Fibroblast of lung (primary cell): ENCODE data around the gene C2CD4B. TPM values are rescaled to one million over a fixed set of nuclear protein-coding genes. Genes with fewer than 3 reads are reported as not detected.

Source experiments
- DNase-seq, 2 donors: peaks; one replicate each; pipeline versions ENCODE4 v3.0.0 to v3.0.0-alpha.2; 2010; ENCODE audit warnings: low read depth in 2 of 2
- H2AFZ ChIP-seq: 2 replicates; pipeline ENCODE4 v1.5.1; 2012; ENCODE audit warnings: low read length, control low read depth, inconsistent platforms
- H3K27ac ChIP-seq: 2 replicates; pipeline ENCODE4 v1.5.1; 2011; ENCODE audit warnings: low read length, control low read depth; ENCODE audit not compliant: insufficient read depth
- H3K27me3 ChIP-seq: 2 replicates; pipeline ENCODE4 v1.5.1; 2011; ENCODE audit warnings: mild to moderate bottlenecking, low read length; ENCODE audit not compliant: control insufficient read depth, insufficient read depth
- H3K36me3 ChIP-seq: 2 replicates; pipeline ENCODE4 v1.5.1; 2011; ENCODE audit warnings: low read length; ENCODE audit not compliant: control insufficient read depth, insufficient read depth
- H3K4me1 ChIP-seq: 2 replicates; pipeline ENCODE4 v1.5.1; 2011; ENCODE audit warnings: low read length; ENCODE audit not compliant: control insufficient read depth, insufficient read depth; ENCODE audit errors: extremely low read depth
- H3K4me2 ChIP-seq: 2 replicates; pipeline ENCODE4 v1.5.1; 2011; ENCODE audit warnings: low read length, control low read depth; ENCODE audit not compliant: insufficient read depth; ENCODE audit errors: extremely low read depth
- H3K4me3 ChIP-seq, 4 experiments: fragments of 200-600 bp in 1 of 4; sonication (generic) in 1 of 4; replicated peaks in 1 of 4; 2 replicates each; pipeline ENCODE4 v1.5.1; 2011 to 2016; ENCODE audit warnings: low read length in 4 of 4, low read depth in 3 of 4, mild to moderate bottlenecking in 3 of 4, control low read depth in 2 of 4, inconsistent platforms in 1 of 4, mixed read lengths in 1 of 4; ENCODE audit not compliant: insufficient read depth in 1 of 4; ENCODE audit errors: control extremely low read depth in 1 of 4
- H3K79me2 ChIP-seq: 2 replicates; pipeline ENCODE4 v1.5.1; 2012; ENCODE audit warnings: mild to moderate bottlenecking, low read length, inconsistent platforms; ENCODE audit not compliant: control insufficient read depth, insufficient read depth
- H3K9ac ChIP-seq: 2 replicates; pipeline ENCODE4 v1.5.1; 2011; ENCODE audit warnings: mild to moderate bottlenecking, low read length, control low read depth; ENCODE audit not compliant: insufficient read depth
- H3K9me3 ChIP-seq: 2 replicates; pipeline ENCODE4 v1.5.1; 2012; ENCODE audit warnings: low read depth, low read length; ENCODE audit not compliant: control insufficient read depth, insufficient read depth
- H4K20me1 ChIP-seq: 2 replicates; pipeline ENCODE4 v1.5.1; 2011; ENCODE audit warnings: low read length; ENCODE audit not compliant: control insufficient read depth, insufficient read depth; ENCODE audit errors: extremely low read depth
- CTCF ChIP-seq, 2 donors: IDR thresholded peaks in 1 of 2; conservative IDR thresholded peaks in 1 of 2; 1 replicate in 1 of 2; 2 replicates in 1 of 2; pipeline ENCODE4 v1.5.1; 2011 to 2012; ENCODE audit warnings: low read length in 2 of 2, control low read depth in 1 of 2, inconsistent platforms in 1 of 2, low read depth in 1 of 2, mild to moderate bottlenecking in 1 of 2
- EZH2 ChIP-seq: IDR thresholded peaks from 2 replicates; pipeline ENCODE4 v1.5.1; 2012; ENCODE audit warnings: low read length, control low read depth, mild to moderate bottlenecking; ENCODE audit errors: missing control alignments
- polyA plus RNA-seq, 2 donors: library from polyadenylated mRNA; depleted of rRNA in 1 of 2; stranded (reverse) in 1 of 2; unstranded in 1 of 2; fragments of >200 nt; gene quantifications; 2 replicates each; pipeline ENCODE4 v1.2.1, GENCODE V29; 2011 to 2012; ENCODE audit warnings: missing spikeins in 1 of 2
- total RNA-seq: library from RNA; depleted of rRNA; stranded (reverse); fragments of >200 nt; gene quantifications from 2 replicates; pipeline ENCODE4 v1.2.1, GENCODE V29; 2014

Gene C2CD4B
- total and polyA plus RNA-seq, 2 donors (not counting 1 experiment from before 2014, with no cell fraction given) = not detected

GRCh38 chr15:62150445-62150844, 14.6 kb downstream of the C2CD4B start:
- Histone ChIP-seq H3K4me1 (no peaks in the 10 kb centered on the region), H3K27me3 (peaks cover 2% of the 10 kb centered on the region), H2AFZ (no peak overlapping the region), H4K20me1 (no peaks in the 10 kb centered on the region), H3K27ac (no peak overlapping the region), H3K36me3 (no peaks in the 10 kb centered on the region), H3K9me3 (no peaks in the 10 kb centered on the region), H3K4me3 (no peak overlapping the region), H3K4me2 (no peak overlapping the region), H3K9ac (no peak overlapping the region), H3K79me2 (no peaks in the 10 kb centered on the region)
- TF ChIP-seq CTCF (conservative IDR thresholded peaks at IDR 0.05 in 1 of 2, IDR thresholded peaks at IDR 0.05 in 1 of 2; ENCODE audit: low read depth in 1 of 2, low read length in 2 of 2) (no peak), EZH2 (no peak)
- DNase-seq = no peak

- no peak overlapping the region for H3K4me2 ChIP-seq
- H3K36me3 ChIP-seq = no peaks in the 10 kb centered on the region
- peaks cover 2% of the 10 kb centered on the region for H3K27me3 ChIP-seq
- no peaks in the 10 kb centered on the region for H3K79me2 ChIP-seq
- no peak overlapping the region for H3K9ac ChIP-seq
- H3K27ac ChIP-seq = no peak overlapping the region
- no peaks in the 10 kb centered on the region for H4K20me1 ChIP-seq
- DNase-seq = no peak
- H3K4me3 ChIP-seq = no peak overlapping the region
- H3K4me1 ChIP-seq = no peaks in the 10 kb centered on the region
- TF ChIP-seq EZH2 (no peak), CTCF (conservative IDR thresholded peaks at IDR 0.05 in 1 of 2, IDR thresholded peaks at IDR 0.05 in 1 of 2; ENCODE audit: low read depth in 1 of 2, low read length in 2 of 2) (no peak)
- H3K9me3 ChIP-seq = no peaks in the 10 kb centered on the region
- H2AFZ ChIP-seq = no peak overlapping the region
Observed at GRCh38 chr15:62149729-62150128, 15.4 kb downstream of the C2CD4B start.

GRCh38 chr15:62147551-62147950, 17.5 kb downstream of the C2CD4B start:
- Histone ChIP-seq H3K79me2 (no peaks in the 10 kb centered on the region), H2AFZ (no peak overlapping the region), H4K20me1 (no peaks in the 10 kb centered on the region), H3K9me3 (no peaks in the 10 kb centered on the region), H3K4me2 (no peak overlapping the region), H3K4me3 (no peak overlapping the region), H3K4me1 (no peaks in the 10 kb centered on the region), H3K36me3 (no peaks in the 10 kb centered on the region), H3K27me3 (peaks cover 2% of the 10 kb centered on the region), H3K27ac (no peak overlapping the region), H3K9ac (no peak overlapping the region)
- TF ChIP-seq EZH2 = no peak
- TF ChIP-seq CTCF (conservative IDR thresholded peaks at IDR 0.05 in 1 of 2, IDR thresholded peaks at IDR 0.05 in 1 of 2; ENCODE audit: low read depth in 1 of 2, low read length in 2 of 2) = no peak
- DNase-seq = no peak
